Ramos (cell line): ENCODE data around the gene APOM.

Experiments used
- in situ Hi-C: fragments of 300-500 bp; cut with MboI; formaldehyde crosslinking; loops from one replicate; pipeline ENCODE4 v1.14.3; 2022; ENCODE audit warnings: low sequenced_read_pairs; ENCODE audit not compliant: unreplicated experiment

The APOM gene

DNA sequence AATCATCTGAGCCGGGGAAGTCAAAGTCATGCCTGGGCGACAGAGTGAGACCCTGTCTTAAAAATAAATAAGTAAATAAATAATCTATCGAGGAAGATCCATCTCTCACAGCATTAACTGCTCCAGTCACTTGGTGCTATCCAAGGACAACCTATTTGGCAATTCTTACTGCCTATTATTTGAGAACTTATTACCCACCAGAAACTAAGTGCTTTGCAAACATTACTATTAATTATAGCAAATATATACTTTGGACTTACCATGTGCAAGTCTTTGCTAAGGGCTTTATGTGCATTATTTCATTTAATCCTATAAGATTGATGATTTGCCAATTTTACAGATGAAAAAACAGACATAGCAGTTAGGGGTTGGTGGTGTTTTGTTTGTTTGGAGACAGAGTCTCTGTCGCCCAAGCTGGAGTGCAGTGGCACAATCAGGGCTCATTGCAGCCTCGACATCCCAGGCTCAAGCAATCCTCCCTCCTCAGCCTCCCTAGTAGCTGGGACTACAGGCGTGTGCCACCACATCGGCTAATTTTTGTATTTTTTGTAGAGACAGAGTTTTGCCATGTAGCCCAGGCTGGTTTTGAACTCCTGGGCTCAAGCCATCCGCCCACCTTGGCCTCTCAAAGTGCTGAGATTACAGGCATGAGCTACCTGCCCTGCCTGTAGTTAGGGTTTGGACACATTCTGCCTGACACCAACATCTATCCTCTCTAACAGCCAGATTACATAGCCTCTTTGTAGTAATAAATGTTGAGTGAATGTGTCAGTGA, 933 bp upstream of the APOM start:
- in situ Hi-C loops = no loop called here

GRCh38 chr6:31657406-31658157, 1.9 kb downstream of the APOM start:
- in situ Hi-C loops = no loop called here

- in situ Hi-C loops = no loop called here
These were observed 2.5 kb downstream of the APOM start for GRCh38 chr6:31658158-31658688.

GRCh38 chr6:31658983-31659648, 3.4 kb downstream of the APOM start:
- in situ Hi-C loops = no loop called here

GRCh38 chr6:31659649-31660380, 4.1 kb downstream of the APOM start:
- in situ Hi-C loops = no loop called here

DNA sequence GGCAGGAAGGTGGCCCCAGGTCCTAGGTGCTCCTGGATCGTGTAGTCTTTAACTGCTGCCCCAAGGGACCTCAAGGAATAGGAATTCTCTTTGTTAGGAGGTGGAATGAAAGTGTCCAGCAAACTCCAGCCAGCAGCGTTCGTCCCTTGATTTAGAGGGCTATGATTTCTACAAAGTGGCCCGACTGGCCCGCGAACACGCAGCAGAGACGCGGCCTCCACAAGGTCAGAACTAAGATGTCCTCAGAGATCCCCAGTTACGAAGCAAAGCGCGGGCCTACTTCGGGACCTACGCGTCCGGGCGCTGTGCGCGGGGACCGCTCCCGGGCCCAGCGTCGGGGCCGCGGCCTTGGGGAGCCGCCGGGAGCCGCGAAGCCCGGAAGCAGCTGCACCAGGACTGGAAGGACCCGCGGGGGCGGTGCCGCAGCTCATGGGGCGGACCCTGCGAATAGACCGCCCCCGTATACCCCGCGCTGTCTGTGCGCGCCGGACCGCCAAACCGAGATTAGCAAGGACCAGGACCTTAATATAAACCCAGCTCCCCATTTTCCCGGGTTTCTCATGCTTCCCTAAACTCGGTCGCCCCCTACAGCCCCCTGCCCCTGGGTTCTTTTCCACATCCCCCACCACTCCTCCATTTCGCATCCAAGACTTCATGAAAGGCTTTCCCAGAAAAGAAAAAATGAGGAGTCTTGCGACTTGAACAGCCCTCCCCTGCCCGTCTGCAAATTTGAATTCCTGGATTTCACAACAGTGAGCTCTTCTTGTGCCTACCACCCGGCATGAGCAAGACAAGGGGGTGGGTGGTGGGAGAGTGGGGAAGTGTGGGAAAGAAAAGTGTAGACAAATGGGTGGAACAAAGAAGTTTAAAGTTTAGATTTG, 4.9 kb downstream of the APOM start, which contains the start of gene C6orf47:
C6orf47 (minus strand) TSS at position 398 of the 881 bp plus-strand sequence. CDS start 831 bp downstream, outside the sequence.
- in situ Hi-C loops = no loop called here

GRCh38 chr6:31661262-31662123, 5.8 kb downstream of the APOM start:
- in situ Hi-C loops = no loop called here

DNA sequence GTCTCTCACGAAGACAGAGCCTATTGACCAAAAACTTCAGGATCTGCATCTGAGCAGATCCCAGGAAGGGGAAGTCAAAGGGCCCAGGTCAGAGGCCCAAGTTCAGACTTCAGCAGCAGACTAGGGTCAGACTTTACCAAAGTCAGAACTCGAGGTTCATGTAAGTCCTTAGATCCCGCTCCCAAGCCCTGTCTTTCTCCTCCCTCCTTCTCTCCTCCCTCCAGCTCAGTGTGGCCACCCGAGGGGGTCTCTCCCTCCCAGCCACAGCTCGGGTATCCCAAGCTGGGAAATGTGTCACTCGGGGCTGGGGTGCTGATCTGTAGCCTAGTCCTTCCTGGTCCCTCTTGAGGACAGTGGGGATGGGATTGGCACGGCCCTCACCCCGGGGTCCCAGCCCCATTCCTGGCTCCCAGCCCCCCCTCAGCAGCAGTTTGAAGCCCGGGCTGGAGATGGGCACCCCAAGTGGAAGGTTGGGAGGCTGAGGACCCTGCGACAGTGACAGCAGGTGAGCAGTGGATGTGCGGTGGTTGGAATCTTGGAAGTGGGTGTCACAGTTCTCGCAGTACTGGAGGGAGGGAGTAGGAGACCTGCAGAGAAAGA, 6.5 kb downstream of the APOM start:
- in situ Hi-C loops = no loop called here

- in situ Hi-C loops = no loop called here
These were observed 7.6 kb downstream of the APOM start for GRCh38 chr6:31663126-31663960.

DNA sequence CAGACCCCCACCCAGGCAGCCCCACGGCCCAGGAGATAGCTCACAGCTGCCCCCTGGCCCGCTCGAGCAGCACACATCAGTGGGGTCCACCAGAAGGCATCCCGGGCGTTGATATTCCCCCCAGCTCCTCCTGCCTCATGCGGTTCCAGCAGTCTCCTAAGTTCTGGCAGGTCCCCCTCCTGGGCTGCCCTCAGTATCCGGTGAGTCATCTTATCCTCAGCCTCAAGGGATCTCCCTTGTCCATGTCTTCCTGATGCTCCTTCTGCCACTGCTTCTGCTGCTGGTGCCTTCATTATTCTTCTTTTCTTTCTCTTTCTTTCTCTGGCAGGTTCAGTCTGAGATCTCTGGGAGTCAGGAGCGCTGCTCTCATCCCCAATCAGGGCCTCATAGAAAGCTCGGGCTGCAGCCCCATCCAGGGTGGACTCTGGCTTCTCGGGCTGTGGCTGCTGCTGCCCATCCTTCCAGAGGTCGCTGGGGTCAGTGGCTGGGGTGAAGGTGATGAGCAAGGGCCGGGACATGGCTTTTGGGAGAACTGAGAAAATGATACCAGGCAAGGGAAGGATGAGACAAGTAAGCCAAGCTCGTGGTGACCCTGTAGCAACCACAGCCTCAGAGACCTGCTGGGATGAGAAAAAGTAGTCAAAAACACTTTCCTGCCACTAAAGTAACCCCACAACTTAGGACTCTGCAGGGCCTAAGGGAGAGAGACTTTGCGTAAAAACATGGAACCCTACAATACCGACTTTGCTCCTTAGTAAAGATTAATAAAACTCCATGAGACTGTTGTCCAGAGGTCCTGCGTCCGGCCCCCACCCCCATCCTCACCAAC, 8.5 kb downstream of the APOM start:
- in situ Hi-C loops = no loop called here

DNA sequence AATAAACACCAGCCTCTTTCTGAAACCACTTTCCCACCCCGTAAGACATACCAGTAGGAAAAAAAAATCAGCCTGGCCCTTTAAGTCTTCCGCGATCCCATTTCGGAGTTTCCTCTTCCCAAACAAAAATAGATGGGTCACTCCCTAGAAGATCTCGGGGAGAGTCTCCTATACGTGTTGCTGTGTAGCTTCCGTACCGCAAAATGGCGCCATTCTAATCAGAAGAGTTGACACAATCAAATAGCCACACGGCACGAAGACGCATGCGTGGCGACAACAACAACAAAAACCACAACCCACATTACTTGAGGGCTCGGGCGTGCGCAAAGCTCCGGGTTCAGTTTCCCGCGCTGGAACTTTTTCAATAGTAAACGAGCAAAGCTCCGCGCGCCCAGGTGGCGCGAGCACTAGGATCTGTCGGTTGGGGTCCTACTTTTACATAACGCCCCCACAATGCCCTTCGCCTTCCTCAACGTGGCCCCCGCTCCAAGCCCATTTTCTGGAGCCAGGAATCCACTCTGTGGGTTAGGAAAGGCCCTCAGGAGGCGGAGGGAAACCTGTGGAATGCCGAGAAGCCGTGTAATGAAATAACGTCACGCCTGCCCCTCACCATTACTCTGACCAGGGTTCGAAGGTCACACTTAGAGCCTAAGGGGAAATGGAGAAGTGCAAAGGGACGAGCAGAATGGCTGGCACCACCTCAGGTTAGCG, 9.3 kb downstream of the APOM start, which contains the start of gene GPANK1:
GPANK1 (minus strand) TSS at position 208 of the 711 bp plus-strand sequence. CDS start 519 bp downstream, outside the sequence.
- in situ Hi-C loops = no loop called here

DNA sequence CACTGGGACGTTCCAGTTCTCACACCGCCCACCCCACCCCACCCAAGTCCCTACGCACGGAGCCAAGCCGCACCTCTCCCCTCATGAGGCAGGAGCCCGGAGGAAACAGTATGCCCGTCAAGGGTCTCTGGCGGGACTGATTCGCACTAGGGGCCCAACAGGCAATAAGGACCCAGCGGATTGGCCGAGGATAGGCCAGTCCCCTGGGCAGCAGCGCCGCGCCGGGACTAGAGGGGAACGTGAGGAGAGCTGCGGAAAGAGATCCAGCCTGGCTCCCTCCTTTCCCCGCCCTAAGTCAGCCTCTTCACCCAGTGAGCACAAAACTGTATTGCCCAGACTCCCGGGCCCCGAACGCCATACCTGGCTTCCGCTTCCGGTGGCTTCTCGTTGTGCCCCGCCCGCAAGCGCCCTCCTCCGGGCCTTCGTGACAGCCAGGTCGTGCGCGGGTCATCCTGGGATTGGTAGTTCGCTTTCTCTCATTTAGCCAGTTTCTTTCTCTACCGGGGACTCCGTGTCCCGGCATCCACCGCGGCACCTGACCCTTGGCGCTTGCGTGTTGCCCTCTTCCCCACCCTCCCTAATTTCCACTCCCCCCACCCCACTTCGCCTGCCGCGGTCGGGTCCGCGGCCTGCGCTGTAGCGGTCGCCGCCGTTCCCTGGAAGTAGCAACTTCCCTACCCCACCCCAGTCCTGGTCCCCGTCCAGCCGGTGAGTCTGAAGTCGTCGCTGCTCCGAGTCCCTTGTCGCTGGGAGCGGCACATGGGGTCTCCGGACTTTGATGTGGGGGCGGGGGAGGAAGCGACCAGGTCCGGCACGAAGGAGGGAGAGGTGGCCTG, 10.0 kb downstream of the APOM start, which contains the start of gene CSNK2B:
CSNK2B (plus strand) TSS at position 580 of the 836 bp plus-strand sequence. CDS start 752 bp downstream, outside the sequence.
- in situ Hi-C loops = no loop called here

DNA sequence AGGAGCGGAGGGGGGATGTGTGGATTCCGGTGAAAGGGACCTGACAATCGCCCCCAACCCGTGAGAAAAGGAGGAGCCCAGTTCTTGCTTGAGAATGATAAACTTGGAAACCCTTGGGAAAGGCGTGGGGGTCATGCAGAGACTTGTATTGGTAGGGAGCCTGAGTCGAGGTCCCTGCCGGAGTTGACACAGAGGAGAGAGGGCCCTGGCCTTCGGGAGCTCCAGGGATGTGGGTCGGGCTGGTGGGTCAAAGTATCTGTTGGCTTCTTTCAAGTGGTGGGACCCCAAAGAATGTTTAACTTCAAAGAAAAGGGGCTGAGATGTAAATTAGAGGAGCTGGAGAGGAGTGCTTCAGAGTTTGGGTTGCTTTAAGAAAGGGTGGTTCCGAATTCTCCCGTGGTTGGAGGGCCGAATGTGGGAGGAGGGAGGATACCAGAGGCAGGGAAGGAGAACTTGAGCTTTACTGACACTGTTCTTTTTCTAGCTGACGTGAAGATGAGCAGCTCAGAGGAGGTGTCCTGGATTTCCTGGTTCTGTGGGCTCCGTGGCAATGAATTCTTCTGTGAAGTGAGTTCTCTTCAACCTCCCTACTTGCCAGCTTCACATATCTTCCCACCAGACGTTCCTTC, 10.8 kb downstream of the APOM start:
- in situ Hi-C loops = no loop called here

DNA sequence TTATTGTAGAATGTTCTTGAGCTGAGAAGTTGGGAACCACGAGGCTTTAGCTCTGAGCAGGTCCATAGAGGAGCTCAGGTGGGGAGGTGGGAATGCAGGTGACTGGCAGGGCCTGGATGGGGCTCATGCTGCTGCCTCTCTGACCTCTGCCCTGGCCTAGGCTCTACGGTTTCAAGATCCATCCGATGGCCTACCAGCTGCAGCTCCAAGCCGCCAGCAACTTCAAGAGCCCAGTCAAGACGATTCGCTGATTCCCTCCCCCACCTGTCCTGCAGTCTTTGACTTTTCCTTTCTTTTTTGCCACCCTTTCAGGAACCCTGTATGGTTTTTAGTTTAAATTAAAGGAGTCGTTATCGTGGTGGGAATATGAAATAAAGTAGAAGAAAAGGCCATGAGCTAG, 14.0 kb downstream of the APOM start, which contains the start of gene LY6G5B:
LY6G5B (plus strand) TSS at position 301 of the 400 bp plus-strand sequence. CDS start 975 bp downstream, outside the sequence.
- in situ Hi-C loops = no loop called here
